NCI-H2196 (cell line): ENCODE data around the gene ARFIP2.

Experiments
- DNase-seq: peaks from one replicate; lab custom pipeline; 2025; ENCODE audit not compliant: unreplicated experiment; lab: John Stamatoyannopoulos, UW

ARFIP2 gene

DNA sequence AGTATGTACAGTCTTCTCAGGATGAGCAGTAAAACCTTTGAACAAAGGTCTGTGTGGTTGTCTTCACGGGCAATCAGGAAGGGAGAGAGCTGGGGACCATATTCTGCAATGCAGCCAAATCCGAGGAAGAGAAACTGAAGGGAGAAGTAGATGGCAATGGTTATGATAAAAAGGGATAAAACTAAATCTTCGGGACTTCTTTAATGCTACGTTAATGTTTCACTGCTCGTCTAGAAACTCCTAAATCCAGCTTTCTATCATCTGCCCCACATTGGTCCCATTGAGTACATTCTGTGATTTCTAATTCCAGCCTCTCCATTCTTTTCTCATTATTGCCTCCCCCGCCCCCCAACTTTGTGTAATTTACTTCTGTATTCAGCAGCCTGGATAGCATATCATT is 1.9 kb upstream of the ARFIP2 start:
- no peak for DNase-seq

DNA sequence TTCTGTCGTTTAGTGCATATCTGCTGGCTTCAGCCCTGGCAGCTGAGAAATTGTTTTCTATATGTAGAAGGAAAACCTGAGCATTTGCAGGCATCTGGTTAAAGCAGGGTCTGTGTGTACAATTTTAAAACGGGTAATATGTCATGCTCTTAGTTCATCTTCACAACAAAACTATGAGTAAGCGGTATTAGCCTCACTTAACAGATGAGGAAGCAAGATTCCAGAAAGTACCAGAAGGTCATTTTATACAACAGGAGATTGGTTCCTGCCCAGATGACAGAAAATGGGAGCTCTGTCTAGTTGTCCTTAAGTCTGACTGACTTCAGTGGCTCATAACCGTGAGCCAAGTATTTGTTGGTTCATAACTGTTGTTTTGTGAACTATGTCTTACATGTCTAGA is 1.3 kb upstream of the ARFIP2 start:
- DNase-seq, result no peak

DNA sequence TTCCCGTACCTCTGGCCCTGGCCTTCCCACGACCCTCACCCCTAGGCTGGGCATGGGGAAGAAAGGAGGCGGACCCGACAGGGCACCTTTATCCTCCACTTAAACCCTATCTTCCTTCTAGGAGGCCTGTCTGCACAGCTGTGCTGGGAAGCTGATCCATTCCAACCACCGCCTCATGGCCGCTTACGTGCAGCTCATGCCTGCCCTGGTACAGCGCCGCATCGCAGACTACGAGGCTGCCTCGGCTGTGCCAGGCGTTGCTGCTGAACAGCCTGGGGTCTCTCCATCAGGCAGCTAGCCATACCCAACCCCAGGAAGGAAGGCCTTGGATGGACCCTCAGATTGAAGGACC is 769 bp upstream of the ARFIP2 start:
- DNase-seq, result no peak

DNA sequence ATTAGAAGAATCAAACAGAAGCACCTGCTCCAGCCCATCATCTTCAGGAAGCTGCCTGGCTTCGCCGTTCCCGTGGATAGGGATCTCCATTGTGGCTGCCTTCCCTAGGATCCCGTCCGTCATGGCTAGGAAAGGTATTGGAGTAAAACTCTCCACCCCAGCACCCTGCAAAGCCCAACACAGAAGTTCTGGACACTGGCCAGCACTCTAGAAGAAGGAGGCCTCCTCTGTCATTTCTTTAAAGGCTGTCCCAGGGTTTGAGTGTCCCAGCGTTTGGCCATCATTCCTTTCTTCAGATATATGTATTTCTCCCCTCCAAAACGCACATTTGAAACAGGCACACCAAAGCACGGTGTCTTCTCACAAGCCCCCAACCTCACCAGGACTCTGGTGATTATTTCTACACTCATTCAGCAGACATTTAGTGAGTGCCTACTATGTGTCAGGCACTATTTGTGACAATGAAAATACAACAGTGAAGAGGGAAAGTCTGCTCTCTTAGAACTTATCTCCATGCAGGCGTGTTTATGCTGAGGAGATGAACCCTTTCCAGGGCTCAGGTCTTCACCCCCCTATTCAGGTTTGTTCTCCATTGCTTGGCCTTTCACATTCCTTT is 724 bp downstream of the ARFIP2 start:
- DNase-seq, result no peak

DNA sequence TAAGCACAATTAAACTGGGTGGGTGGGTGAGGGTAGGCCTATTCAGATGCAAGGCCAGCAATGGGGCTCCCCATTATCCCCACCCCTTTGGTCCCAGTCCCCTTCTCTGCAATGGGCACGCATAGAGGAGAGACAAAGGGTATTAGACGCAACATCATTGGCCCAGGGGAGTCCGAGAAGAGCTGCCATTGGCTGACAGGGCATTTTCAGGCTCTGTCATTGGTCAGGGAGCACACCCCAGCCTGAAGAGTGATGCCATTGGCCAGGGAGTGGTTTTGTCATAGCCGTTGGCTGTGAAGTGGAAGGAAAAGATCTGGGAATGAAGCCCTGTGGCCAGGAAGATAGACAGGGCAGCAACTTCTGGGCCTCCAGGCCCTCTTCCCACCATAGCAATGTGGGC is 4.6 kb downstream of the ARFIP2 start:
- no peak for DNase-seq

DNA sequence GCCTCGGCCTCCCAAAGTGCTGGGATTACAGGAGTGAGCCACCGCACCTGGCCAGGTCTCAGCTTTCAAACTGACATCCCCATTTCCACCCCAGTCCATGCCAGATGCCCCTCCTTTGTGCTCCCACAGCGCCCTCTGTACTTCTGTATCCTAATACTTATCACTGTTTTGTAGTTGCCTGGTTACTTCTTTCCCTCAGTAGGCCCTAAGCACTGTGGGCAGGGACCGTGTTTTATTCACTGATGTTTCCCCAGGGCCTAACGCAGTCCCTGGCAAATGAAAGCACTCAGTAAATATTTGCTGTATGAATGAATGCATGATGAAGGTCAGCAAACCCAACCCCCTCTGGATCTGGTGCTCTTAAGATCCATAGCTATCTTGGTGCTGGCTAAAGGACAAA is 5.2 kb downstream of the ARFIP2 start:
- DNase-seq, result peak; percentile 65

DNA sequence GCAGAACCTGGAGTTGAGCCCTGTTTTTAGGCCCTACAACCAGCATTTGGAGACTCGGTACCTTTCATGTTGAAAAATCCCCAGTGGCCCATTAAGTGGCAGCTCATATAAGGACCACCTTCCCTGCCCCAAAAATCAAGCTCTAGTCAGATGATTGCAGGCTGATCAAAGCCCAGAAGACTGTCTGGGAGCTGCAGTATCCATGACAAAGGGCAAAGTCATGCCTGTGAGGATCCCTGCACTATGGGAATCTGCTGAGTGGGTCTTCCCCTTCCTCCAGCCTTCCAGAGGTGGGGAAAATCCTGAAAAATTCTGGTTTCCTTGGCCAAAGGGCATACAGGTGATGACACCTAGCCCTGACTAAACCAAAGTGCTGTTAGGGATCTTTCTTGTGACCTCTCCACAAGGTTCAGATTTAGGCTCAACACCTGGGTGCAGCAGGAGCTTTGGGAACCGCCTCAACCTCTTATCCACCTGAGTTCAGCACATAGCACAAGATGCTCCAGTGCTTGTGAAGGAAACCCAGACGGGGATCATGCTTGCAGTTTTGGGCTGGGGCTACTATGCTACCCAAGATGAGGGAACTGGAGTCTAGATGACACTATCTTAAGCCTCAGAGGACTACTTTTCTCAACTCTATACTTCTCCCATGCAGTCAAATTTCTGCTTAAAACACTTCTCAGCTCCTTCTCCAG is 6.2 kb downstream of the ARFIP2 start:
- DNase-seq, result no peak

DNA sequence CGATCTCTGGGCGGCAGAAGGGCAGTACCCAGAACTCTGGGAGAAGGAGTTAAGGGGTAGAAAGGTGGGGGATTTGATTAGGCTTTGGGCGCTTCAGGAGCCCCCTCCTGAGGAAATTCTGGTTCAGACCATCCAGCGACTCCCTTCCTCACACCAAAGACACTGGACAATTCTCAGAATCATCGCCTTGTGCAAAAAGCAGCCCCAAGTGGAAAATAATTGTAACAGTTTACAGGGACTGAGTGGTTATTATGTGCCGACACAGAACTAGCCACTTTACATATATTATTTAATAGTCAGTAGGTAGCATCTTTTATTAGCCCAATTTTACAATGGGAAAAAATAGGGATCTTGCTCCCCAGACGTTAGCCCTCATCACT is 6.7 kb downstream of the ARFIP2 start:
- no peak for DNase-seq

DNA sequence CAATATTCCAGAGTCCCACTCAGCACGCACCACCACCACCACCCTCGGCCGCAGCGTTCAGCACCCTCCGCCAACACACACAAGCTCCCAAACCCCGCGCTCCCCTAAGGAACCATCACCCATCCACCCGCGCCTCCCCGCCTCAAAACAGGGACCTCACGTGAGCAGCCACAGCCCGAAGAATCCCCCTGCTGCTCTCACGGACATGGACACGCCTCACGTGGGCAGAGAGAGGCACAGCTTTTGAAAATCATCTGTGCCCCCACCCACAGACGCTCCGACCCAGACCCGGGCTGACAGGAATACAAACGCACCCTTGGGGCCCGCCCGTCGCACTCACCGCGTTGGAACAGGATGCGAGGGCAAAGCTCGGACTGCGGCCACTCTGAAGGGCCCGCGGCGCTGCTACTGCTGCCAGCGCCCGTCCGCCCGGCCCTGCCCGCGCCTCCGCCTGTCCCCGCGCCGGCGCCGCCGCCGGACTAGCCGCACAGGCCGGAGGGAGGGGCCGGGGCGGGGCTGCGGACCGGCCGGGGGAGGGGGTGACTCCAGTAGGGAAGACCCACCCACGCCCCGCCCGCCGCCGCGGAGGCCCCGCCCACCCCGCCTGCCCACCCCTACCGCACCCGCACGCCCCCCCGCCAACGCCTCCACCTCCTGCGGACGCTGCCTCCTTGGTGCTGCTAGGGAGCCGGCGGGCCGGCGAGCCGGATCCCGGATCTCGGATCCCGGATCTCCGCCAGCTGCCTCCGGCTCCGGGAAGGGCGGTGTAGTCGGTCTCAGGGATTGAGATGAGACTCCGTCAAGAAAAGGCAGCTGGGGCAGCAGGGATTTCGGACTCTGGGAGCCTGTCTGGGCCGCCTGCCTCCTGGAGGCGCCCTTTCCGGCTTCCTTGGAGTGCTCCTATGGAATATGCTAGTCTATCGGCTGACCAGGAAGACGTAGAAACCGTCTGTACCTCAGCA is 7.4 kb downstream of the ARFIP2 start, which contains the start of gene TRIM3:
TRIM3 (minus strand) TSS at position 491 of the 962 bp plus-strand sequence. CDS start 8,246 bp downstream, outside the sequence.
- DNase-seq, result peak; percentile 93

DNA sequence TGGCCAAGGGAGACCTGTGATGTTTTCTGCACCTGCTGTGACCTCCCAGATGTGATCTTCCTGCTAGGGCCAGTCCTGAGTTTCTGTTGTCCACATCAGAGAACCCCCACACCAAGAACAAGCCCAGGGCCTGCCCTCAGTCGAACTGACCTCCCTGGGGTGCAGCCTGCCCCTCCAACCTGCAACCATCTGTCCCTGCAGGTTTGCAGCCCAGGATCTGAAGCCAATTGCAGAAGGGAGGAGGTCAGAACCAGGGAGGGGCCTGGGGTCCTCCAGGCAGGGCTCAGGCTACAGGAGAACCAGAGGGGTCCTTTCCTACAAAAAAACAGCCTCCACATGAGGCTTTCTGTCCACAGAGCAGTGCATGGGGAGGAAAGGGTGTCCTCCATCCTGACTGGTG is 8.2 kb downstream of the ARFIP2 start:
- DNase-seq, result no peak

DNA sequence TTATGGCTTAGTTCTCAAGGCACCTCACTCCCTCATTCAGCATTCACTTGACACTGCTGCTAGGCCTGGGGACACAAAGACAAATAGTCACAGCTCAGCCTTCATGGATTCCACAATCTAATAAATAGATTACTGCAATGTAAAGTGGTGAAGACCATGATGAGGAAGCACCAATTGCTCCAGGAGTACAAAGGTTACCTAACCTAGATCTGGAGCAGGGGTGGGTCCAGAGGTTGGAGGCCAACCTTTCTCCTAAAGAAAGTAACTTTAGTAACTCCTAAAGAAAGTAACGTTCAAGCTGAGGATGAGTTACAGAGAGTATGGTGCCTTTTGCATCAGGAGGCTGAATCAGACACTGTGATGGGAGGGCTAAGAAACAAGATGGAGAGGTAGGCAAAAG is 11.5 kb downstream of the ARFIP2 start:
- no peak for DNase-seq

DNA sequence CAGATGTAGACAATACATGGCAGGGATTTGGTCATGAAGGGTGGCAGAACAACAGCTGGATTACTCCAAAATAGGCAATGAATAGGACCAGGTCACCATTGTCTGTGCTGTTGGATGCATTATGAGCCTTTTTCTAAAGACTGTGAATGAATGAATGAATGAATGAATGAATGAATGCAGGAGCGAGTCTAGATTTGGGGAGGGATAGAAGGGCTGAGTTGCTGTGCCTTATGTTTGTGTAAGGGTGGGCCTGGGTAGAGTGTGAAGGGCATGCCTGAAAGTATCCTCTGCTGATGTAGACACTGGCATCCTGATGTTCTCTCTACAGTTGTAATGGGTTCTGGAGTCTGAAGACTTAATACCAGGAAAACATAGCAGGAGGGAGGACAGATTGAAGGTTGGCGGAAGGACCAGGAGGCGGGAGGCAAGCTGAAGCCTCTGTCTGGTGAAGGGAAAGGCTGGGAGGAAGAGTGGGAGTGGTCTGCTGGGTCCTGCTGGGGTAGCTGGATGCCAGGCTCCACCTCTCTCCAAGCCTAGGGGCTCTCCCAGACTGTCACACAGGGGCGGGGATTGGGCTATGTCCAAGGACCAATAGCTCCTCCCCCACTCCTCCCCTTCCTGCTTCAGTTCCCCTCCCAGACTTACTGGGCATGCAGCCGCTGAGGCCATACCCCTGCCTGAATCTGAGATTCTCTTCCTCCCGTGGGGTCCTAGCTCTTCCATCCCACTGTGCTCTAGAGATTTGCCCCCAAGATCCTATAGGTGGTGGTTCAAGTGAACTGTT is 12.2 kb downstream of the ARFIP2 start:
- DNase-seq, result peak; percentile 78

DNA sequence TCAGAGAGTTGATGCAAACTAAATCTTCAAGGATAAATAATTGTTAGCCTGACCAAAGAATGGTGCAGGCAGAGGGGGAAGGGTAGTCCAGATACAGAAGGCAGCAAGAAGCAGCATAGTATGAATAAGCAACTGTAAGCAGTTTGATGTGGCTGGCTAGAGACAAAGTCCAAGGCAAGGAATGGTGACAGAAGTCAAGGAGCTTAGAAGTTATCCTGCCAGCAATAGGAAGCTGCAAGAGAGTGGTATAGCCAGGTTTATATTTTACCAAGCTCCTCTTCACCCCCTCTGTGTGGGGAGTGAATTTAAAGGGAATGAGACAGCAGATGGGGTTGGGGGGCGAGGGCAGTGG is 22.1 kb downstream of the ARFIP2 start:
- no peak for DNase-seq

DNA sequence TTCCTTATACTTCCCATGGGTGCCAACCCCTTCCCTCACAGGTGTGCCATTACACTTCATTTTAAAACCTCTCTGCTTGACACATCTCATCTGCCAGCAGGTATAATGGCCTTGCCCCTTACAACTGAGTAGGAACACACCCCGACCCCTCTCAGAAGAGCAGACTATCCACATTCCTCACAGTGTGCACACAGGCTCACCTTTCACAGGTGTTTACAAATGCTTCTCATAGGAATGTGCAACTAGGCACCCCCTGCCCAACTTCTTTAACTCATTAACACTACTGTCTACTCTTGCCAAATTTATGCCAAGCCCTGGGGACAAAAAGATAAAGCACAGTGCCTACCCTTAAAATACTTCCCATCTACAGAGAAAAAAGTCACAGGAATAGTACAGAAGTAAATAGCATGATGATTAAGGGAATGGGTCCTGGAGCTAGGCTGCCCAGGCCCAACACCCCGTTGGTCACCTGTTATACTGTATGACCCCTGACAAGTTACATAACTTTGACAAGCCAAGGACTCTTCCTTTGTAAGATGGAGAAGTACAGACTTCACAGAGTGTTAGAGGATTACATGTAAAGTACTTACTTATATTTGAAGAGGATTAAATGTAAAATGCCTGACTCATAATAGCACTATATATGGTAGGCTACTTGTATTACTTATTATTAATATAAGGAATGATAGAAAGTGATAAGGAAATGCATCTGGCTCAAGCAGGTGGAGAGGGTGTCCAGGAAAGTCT is 22.6 kb downstream of the ARFIP2 start:
- DNase-seq, result no peak

DNA sequence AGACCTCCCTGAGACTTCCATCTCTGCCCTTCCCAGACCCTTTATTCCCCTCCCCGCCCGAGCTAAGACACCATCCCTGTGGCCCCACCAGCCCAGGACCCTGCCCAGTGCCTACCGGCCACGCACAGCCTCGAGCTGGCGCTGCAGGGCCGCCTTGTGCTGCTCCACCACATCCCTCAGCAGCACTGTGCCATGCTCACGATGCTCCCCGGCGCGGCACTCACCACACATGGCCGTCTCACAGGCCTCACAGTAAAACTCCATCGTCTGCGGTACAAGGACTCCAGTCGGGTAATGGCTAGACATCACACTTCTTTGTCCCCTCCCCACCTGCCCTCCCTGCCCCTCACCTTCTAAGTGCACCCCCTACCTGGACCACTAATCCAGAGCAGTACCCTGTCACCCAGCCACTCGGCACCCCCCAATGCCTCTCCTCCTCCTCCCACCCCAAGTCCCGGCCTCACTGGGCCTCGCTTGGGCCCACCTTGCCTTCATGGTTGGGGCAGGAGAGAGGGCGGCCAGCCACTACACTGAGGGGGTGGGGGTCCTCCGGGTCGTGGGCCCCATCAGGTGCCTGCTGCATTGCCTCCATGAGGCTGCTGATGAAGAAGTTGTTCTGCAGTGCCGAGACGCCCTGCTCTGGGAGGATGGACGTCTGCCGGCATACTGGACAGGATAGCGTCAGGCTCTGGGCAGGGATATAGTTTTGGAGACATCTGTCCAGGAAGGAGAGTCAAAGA is 23.4 kb downstream of the ARFIP2 start:
- DNase-seq, result no peak

DNA sequence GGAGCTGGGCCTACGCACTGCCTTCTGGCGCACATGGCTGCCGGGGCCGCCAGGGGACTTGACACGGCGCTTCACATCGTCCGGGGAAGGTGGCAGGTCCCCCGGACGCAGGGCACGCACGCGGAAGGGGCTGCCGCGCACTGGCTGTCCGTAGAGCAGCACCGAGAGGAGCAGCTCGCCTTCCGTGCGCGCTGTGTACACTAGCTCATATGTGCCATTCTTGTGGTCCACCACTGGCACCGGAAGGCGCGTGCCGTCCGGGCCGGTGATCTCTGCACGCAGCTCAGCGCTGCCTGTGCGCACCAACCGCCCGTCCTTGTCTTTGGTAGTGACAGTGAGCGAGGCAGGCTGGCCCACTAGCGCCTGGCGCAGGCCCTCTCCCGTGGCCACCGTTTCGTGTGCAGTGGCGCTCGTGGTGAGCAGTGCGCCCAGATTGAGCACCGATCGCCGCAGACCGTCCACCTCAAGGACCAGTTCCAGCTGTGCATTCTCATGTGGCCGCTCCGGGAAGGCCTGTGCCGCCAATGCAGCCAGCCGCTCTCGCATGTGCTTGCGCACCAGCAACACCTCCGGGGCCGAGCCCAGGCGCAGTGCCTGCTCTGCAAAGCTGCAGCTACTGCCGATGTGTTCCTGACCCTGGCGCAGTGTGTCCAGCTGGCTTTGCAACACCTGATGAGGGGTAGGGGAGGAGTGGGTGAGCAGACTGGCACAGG is 24.6 kb downstream of the ARFIP2 start:
- DNase-seq, result no peak

DNA sequence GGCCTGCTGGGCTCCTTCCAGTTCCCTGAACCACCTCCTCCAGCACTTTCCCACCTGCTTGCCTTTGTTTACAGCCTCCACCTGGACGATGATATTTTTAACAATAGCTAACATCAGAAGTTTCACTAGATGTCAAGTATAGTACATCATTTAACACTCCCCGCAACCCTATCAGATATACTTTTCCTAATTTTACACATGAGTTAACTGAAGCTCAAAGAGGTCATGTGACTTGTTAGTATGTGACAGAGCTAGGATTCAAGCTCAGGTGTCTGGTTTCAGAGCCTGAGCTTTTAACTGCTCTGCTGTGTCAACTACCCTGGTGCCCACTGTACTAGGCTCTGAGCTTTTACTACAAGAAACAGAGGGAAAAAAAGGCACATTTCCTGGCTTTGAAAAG is 26.1 kb downstream of the ARFIP2 start:
- peak; percentile 8 for DNase-seq

DNA sequence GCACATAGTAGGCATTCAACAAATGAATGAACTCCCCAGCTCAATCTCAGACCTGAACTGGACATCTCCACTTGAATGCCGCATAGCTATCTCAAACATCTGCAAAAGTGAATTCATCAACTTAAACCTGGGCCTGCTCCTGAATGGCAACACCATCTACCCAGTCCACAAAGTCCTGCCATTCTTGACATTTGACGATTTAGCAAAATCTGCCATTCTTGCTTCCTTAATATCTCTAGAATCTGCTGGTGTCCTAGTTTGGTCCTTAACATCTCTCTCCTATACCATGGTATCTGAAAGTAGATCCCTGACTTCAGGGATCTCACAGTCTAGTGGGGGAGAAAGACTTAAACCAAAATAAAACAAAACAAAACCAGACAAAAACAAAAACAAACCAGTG is 28.0 kb downstream of the ARFIP2 start:
- DNase-seq, result no peak

DNA sequence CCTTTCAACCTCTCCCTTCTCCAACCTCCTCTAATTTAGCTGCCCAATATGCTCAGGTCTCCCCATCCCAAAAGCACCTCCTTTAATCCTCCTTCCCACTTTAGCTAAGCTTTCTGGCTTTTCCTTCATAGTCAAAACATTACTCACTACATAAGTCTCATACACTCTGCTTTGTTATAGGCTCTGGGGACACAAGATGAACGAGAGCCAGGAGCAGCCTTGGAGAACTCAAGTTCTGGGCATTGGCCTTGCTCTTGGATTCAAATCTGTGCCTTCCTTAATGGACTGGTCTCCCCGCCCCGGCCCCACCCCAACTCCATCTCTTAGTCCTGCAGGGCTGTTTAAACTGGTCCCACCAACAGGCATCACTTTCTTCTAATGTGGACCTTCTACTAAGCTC is 28.9 kb downstream of the ARFIP2 start:
- no peak for DNase-seq
